ENCODE results near the gene PEX11B.
A peak's percentile ranks its signal among the peaks of the same experiment; 100 is the strongest.

Gene PEX11B, protein sequence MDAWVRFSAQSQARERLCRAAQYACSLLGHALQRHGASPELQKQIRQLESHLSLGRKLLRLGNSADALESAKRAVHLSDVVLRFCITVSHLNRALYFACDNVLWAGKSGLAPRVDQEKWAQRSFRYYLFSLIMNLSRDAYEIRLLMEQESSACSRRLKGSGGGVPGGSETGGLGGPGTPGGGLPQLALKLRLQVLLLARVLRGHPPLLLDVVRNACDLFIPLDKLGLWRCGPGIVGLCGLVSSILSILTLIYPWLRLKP

DNA sequence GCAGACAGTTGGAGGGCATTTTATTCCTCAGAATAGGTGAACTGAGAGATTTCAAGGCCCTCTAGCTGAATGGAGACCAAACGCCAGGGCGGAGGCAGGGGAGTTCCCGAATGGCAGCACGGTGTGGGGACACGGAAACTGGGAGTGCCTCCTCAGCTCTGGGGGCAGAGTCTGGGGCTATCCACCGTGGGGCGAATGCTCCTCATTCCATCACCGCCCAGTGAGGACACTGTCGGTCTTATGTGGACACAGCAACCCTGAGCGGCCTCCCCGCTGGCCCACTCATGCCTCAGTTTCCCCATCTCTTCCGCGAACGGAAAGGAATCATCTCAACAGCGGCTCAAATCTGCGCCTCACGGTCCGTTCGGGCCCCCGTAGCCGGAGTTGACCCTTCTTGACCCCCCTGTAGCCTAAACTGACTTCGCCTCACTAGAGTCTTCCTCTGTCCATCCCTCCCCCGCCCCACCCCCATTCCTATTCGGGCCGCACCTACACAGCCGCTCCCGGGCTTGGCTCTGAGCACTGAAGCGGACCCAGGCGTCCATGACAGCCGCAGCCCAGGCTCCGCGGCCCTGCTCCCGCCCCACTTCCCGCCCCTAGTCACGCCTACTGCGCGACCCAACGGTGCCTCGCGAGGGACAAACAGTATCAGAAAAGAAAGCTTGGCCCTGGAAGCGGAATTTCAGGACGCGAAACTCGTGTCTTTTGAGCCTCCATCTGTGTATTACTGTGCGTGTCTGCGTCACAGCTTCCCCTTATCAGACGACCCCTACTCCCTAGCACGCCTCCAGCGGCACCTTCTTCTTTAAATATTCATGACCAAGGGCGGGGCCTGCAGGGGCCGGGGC, at the start of gene PEX11B:
Gene PEX11B, minus strand, starts transcription at position 574 of the 848 bp plus-strand sequence. Its CDS starts 29 bp downstream, at position 545.
- TF ChIP-seq, protein P1, sequence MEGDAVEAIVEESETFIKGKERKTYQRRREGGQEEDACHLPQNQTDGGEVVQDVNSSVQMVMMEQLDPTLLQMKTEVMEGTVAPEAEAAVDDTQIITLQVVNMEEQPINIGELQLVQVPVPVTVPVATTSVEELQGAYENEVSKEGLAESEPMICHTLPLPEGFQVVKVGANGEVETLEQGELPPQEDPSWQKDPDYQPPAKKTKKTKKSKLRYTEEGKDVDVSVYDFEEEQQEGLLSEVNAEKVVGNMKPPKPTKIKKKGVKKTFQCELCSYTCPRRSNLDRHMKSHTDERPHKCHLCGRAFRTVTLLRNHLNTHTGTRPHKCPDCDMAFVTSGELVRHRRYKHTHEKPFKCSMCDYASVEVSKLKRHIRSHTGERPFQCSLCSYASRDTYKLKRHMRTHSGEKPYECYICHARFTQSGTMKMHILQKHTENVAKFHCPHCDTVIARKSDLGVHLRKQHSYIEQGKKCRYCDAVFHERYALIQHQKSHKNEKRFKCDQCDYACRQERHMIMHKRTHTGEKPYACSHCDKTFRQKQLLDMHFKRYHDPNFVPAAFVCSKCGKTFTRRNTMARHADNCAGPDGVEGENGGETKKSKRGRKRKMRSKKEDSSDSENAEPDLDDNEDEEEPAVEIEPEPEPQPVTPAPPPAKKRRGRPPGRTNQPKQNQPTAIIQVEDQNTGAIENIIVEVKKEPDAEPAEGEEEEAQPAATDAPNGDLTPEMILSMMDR (IDR thresholded peaks at IDR 0.05; ENCODE audit: low read depth, low read length), result no peak
- peak within 1 kb of the TSS; percentile 93 for H3K4me3 ChIP-seq (ENCODE audit: low read depth, low read length)

DNA sequence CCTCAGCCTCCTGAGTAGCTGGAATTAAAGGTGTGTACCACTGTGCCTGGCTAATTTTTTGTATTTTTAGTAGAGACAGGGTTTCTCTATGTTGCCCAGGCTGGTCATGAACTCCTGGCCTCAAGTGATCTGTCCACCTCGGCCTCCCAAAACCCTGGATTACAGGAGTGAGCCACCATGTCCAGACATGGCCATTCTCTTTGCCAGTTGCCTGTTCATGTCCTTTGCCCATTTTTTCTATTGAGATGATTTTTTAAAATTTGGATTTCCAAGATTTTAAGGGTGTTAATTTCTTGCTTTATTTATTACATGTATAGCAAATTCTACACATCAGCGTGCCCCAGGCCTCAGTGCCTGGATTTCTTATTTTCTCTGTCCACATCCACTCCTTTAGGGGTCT, 48.8 kb upstream of the PEX11B start:
- H3K4me3 ChIP-seq (ENCODE audit: low read depth, low read length), result no peak overlapping the region
- TF ChIP-seq, protein P1 (IDR thresholded peaks at IDR 0.05; ENCODE audit: low read depth, low read length), result no peak

DNA sequence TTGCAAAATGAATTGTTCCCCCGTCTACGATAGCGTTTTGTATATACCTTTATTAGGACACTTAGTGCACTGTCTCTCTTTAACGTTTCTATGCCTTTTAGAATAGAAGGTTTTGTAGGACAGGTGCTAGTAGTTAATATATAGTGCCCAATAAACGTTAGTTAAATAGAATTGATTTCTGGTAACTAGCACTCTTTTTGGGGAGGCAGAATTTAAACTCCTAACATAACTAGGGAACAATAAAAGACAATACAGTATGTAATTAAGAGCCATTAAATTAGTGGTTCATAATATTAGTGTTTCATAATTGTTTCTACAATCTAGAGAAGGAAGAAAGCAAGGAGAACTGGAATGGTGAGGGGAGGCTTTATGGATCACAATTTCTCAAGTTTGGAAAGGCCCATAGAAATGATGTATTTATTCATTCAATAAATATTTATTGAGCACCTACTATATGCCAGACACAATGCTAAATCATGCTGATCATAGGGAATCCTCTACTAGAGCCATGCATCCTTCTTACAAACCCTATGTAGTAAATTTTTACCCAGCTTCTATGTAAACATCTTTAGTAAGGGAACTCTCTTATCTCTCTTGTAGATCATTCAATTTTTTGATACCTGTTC, 46.7 kb upstream of the PEX11B start:
- TF ChIP-seq, protein P1 (IDR thresholded peaks at IDR 0.05; ENCODE audit: low read depth, low read length), result no peak
- peak overlapping the region; percentile 72 for H3K4me3 ChIP-seq (ENCODE audit: low read depth, low read length)

DNA sequence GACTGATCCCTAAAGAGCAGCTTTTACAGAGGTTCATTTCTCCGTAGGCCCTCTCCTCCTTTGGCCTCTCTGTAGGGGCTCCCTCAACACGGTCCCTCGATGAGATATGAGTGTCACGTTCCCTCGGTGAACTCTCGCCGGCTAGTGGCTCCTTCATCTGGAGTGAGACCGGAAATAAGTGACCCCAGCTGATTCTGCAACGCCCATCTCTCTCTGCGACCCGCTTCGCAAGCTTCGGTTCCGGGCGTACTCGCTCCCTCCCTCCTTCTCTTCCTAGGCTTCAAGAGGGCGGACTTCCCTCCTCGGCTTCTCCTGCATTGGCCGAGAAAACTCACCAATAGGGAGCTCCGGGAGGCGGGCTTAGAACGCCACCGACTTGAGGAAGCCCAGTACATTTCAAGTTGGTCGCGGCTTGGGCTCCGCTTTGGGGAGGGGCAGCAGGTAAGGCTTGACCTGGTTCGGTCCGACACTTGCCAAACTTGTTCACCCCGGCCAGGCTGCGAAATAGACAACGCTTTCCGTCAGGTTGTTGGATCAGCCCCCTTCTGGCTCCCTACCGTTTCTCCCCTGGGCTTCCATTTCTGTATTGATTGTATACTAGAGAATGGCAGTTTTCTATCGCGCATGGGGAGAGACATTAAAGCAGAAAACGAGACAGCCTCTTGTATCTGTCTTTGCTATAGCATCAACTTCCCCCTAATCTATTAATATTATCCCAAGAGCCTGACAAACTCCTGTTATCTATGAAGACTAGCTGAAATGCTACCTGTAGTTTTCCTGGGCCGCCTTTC, 46.0 kb upstream of the PEX11B start, which contains the start of the genes ANKRD34A and POLR3GL:
Gene ANKRD34A, minus strand, starts transcription at position 248 of the 791 bp plus-strand sequence. CDS start 2,816 bp downstream, outside the sequence.
Gene POLR3GL, plus strand, starts transcription at position 363 of the 791 bp plus-strand sequence. CDS start 10,176 bp downstream, outside the sequence.
- H3K4me3 ChIP-seq (ENCODE audit: low read depth, low read length), result peak within 1 kb of the TSS; percentile 72
- TF ChIP-seq, protein P1 (IDR thresholded peaks at IDR 0.05; ENCODE audit: low read depth, low read length), result no peak

DNA sequence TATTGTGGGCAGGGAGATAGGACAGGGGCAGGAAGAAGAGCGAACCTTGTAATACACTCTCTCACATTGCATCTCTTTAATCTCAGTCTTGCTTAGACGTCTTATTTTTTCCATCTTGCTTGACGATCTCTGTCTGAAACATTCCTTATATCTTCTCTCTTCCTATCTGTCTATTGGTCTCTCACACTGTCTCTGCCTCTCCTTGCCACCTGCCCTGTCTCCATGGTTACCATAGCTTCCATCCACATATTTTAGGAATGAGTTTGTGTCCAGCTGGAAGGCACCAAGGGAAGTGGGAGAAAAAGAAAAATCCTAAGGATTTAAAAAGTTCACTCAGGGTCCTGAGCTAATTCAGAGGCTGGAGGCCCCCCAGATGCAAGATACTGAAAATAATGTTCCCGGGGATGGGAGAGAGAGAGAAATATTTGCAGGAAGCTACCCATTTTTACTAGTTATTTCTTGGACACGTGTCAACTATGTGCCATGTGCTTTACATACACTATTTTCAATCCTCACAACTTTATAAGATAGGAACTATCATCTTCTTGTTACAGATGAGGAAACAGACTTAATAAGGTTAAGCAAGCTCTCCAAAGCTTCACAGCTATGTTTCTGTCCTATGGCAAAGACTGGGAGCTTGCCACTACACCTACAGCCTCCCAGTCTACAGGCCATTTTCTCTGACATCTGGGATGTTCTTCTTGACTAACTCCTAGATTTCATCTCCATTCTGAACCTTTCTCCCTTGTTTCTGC, 44.9 kb upstream of the PEX11B start:
- TF ChIP-seq, protein P1 (IDR thresholded peaks at IDR 0.05; ENCODE audit: low read depth, low read length), result no peak
- peak overlapping the region; percentile 72 for H3K4me3 ChIP-seq (ENCODE audit: low read depth, low read length)
